GM19438 (cell line): ENCODE results near the gene COL25A1.
"Not testable (repeated sequence)": the region's sequence is repeated elsewhere in the genome, so short reads cannot be mapped to it uniquely, and the experiment has no call there.

Experiments used
- ATAC-seq: cut with Tn5 transposase; IDR thresholded peaks from one replicate; pipeline ENCODE4 v1.9.1; 2021; ENCODE audit warnings: low read depth; ENCODE audit not compliant: unreplicated experiment

COL25A1 gene

GRCh38 chr4:108889696-108890483 lies 412.6 kb downstream of the COL25A1 start:
- no peak for ATAC-seq

- ATAC-seq: no peak
Measured at GRCh38 chr4:108888769-108889168, 413.7 kb downstream of the COL25A1 start.

GRCh38 chr4:108887034-108887433 lies 415.4 kb downstream of the COL25A1 start:
- ATAC-seq: no peak

GRCh38 chr4:108885211-108885610 lies 417.2 kb downstream of the COL25A1 start:
- no peak for ATAC-seq

- no peak for ATAC-seq
Measured at GRCh38 chr4:108884596-108884995, 417.9 kb downstream of the COL25A1 start.

- no peak for ATAC-seq
Measured at GRCh38 chr4:108881986-108882385, 420.5 kb downstream of the COL25A1 start.

GRCh38 chr4:108881190-108881589 lies 421.3 kb downstream of the COL25A1 start:
- ATAC-seq: no peak

GRCh38 chr4:108878806-108879205 lies 423.7 kb downstream of the COL25A1 start:
- no peak for ATAC-seq

GRCh38 chr4:108877821-108878220 lies 424.6 kb downstream of the COL25A1 start:
- no peak for ATAC-seq

- ATAC-seq: no peak
Measured at GRCh38 chr4:108874806-108875205, 427.7 kb downstream of the COL25A1 start.

GRCh38 chr4:108869970-108870369 lies 432.5 kb downstream of the COL25A1 start:
- ATAC-seq: not testable (repeated sequence)

GRCh38 chr4:108868606-108869227 lies 433.7 kb downstream of the COL25A1 start:
- ATAC-seq: no peak

GRCh38 chr4:108867476-108867875 lies 435.0 kb downstream of the COL25A1 start:
- no peak for ATAC-seq

- no peak for ATAC-seq
Measured at GRCh38 chr4:108861334-108861733, 441.1 kb downstream of the COL25A1 start.

- ATAC-seq: no peak
Measured at GRCh38 chr4:108854786-108855185, 447.7 kb downstream of the COL25A1 start.

- no peak for ATAC-seq
Measured at GRCh38 chr4:108852691-108853090, 449.8 kb downstream of the COL25A1 start.

GRCh38 chr4:108851366-108851765 lies 451.1 kb downstream of the COL25A1 start:
- ATAC-seq: no peak

- ATAC-seq: peak; percentile 43
Measured at GRCh38 chr4:108850219-108850649, 452.2 kb downstream of the COL25A1 start.

GRCh38 chr4:108849611-108850168 lies 452.8 kb downstream of the COL25A1 start:
- peak; percentile 97 for ATAC-seq

GRCh38 chr4:108846568-108846967 lies 455.9 kb downstream of the COL25A1 start:
- ATAC-seq: no peak

GRCh38 chr4:108840426-108840975 lies 462.0 kb downstream of the COL25A1 start:
- no peak for ATAC-seq
